Measurements from ENCODE around the gene MIAT.

- no peak for TF ChIP-seq EZH2 (IDR thresholded peaks at IDR 0.05; ENCODE audit: borderline replicate concordance, low read depth, low read length, severe bottlenecking)
- TF ChIP-seq POLR2A (IDR thresholded peaks at IDR 0.05; ENCODE audit: low read depth, low read length) = no peak
- no peak for TF ChIP-seq CTCF (IDR thresholded peaks at IDR 0.05; ENCODE audit: extremely low read depth in 1 of 2, insufficient read depth in 1 of 2, low read depth in 1 of 2, low read length in 2 of 2)
- no peak for TF ChIP-seq MYC (IDR thresholded peaks at IDR 0.05; ENCODE audit: low read depth, low read length)
- no peak for TF ChIP-seq POLR2AphosphoS5 (IDR thresholded peaks at IDR 0.05; ENCODE audit: insufficient read depth, low read depth, low read length)
- TF ChIP-seq MAX (IDR thresholded peaks at IDR 0.05; ENCODE audit: insufficient read depth, insufficient read length) = no peak
- no peak for TF ChIP-seq GATA2 (IDR thresholded peaks at IDR 0.05; ENCODE audit: insufficient read depth, insufficient read length, low read depth, low read length)
- TF ChIP-seq JUN (IDR thresholded peaks at IDR 0.05; ENCODE audit: borderline replicate concordance, insufficient read depth, insufficient read length, low read depth) = no peak
- TF ChIP-seq FOS (IDR thresholded peaks at IDR 0.05; ENCODE audit: borderline replicate concordance, insufficient read depth, low read length) = no peak
These were observed 49.3 kb upstream of the MIAT start for GRCh38 chr22:26608129-26608528.
